IPS-18c (cell line): ENCODE measurements around the gene TSPAN17.
A peak's percentile ranks its signal among the peaks of the same experiment; 100 is the strongest.

Experiments used
- H3K4me3 ChIP-seq: 2 replicates; pipeline ENCODE4 v1.7.0; 2013; ENCODE audit warnings: low read depth, mild to moderate bottlenecking, low read length, moderate library complexity; ENCODE audit not compliant: insufficient read depth
- H3K9me3 ChIP-seq: one replicate; pipeline ENCODE4 v1.6.1; 2013; ENCODE audit warnings: mild to moderate bottlenecking, low read length, moderate library complexity; ENCODE audit not compliant: control insufficient read depth, insufficient read depth

TSPAN17 gene

GRCh38 chr5:176618783-176619182, 28.5 kb upstream of the TSPAN17 start:
- H3K4me3 ChIP-seq = no peak overlapping the region
- peaks cover 4% of the 10 kb centered on the region for H3K9me3 ChIP-seq

GRCh38 chr5:176619203-176619568, 28.1 kb upstream of the TSPAN17 start:
- peaks cover 4% of the 10 kb centered on the region for H3K9me3 ChIP-seq
- H3K4me3 ChIP-seq = no peak overlapping the region; the same call in 1 of the 2 replicates

GRCh38 chr5:176619569-176620332, 27.5 kb upstream of the TSPAN17 start:
- H3K4me3 ChIP-seq = no peak overlapping the region; the same call in 1 of the 2 replicates
- peaks cover 4% of the 10 kb centered on the region for H3K9me3 ChIP-seq

- Histone ChIP-seq H3K9me3 (peaks cover 4% of the 10 kb centered on the region), H3K4me3 (no peak overlapping the region; the same call in 1 of the 2 replicates)
Measured at GRCh38 chr5:176620333-176620981, 26.8 kb upstream of the TSPAN17 start.

- no peak overlapping the region for H3K4me3 ChIP-seq
- peaks cover 4% of the 10 kb centered on the region for H3K9me3 ChIP-seq
Measured at GRCh38 chr5:176621661-176622079, 25.6 kb upstream of the TSPAN17 start.

- peaks cover 1% of the 10 kb centered on the region for H3K9me3 ChIP-seq
- H3K4me3 ChIP-seq = no peak overlapping the region
Measured at GRCh38 chr5:176624142-176624541, 23.1 kb upstream of the TSPAN17 start.

GRCh38 chr5:176624938-176625337, 22.3 kb upstream of the TSPAN17 start:
- Histone ChIP-seq H3K9me3 (no peaks in the 10 kb centered on the region), H3K4me3 (no peak overlapping the region)

- Histone ChIP-seq H3K4me3 (no peak overlapping the region), H3K9me3 (no peaks in the 10 kb centered on the region)
Measured at GRCh38 chr5:176625512-176625911, 21.8 kb upstream of the TSPAN17 start.

- H3K4me3 ChIP-seq = no peak overlapping the region
Measured at GRCh38 chr5:176625966-176626875, 21.1 kb upstream of the TSPAN17 start.

GRCh38 chr5:176626876-176627236, 20.4 kb upstream of the TSPAN17 start:
- no peaks in the 10 kb centered on the region for H3K9me3 ChIP-seq
- H3K4me3 ChIP-seq = no peak overlapping the region

More at GRCh38 chr5:176625966-176626875, 21.1 kb upstream of the TSPAN17 start:
- H3K9me3 ChIP-seq = no peaks in the 10 kb centered on the region

- Histone ChIP-seq H3K9me3 (no peaks in the 10 kb centered on the region), H3K4me3 (no peak overlapping the region)
Measured at GRCh38 chr5:176627582-176627981, 19.7 kb upstream of the TSPAN17 start.

- no peaks in the 10 kb centered on the region for H3K9me3 ChIP-seq
- H3K4me3 ChIP-seq = no peak overlapping the region; the same call in 1 of the 2 replicates
Measured at GRCh38 chr5:176628406-176629228, 18.7 kb upstream of the TSPAN17 start.

GRCh38 chr5:176629317-176629852, 17.9 kb upstream of the TSPAN17 start:
- peak overlapping the region; percentile 75 for H3K4me3 ChIP-seq
- no peaks in the 10 kb centered on the region for H3K9me3 ChIP-seq

GRCh38 chr5:176629853-176630680, 17.2 kb upstream of the TSPAN17 start, which contains the start of the genes EIF4E1B and SNCB:
Gene EIF4E1B, plus strand, starts transcription at chr5:176630675. Its CDS starts 12,113 bp downstream, at chr5:176642788.
Gene SNCB, minus strand, starts transcription at chr5:176630534. Its CDS starts 880 bp downstream, at chr5:176629654.
- Histone ChIP-seq H3K9me3 (no peaks in the 10 kb centered on the region), H3K4me3 (peak within 1 kb of the TSS; percentile 75)

GRCh38 chr5:176630681-176631222, 16.5 kb upstream of the TSPAN17 start:
- no peaks in the 10 kb centered on the region for H3K9me3 ChIP-seq
- H3K4me3 ChIP-seq = peak overlapping the region; percentile 75; the same call in 1 of the 2 replicates
